ENCODE results near the gene PDZD2.

DNA sequence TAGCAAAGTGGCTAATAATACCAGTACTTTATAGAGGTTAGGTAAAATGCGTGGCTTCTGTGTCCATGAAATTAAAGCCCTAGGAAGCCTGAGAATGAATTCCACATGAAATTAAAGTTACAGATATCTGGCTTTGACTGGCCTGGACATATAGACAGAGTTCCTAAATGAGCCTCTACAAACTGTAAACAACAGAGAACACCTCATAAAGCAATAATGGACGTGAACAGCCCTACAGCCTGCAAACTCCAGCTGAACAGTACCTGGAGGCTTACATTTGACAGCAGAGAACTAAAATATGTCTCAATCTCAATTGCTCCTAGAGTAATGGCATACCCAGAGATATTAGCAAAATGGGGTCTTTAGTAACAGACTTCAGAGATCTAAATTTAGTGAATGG lies 506.4 kb downstream of the PDZD2 start:
- TF ChIP-seq EZH2 (IDR thresholded peaks at IDR 0.05; ENCODE audit: borderline replicate concordance) (no peak), EZH2phosphoT487 (IDR thresholded peaks at IDR 0.05; ENCODE audit: low read depth, severe bottlenecking, unreplicated experiment) (no peak)
- TF ChIP-seq, protein P1, sequence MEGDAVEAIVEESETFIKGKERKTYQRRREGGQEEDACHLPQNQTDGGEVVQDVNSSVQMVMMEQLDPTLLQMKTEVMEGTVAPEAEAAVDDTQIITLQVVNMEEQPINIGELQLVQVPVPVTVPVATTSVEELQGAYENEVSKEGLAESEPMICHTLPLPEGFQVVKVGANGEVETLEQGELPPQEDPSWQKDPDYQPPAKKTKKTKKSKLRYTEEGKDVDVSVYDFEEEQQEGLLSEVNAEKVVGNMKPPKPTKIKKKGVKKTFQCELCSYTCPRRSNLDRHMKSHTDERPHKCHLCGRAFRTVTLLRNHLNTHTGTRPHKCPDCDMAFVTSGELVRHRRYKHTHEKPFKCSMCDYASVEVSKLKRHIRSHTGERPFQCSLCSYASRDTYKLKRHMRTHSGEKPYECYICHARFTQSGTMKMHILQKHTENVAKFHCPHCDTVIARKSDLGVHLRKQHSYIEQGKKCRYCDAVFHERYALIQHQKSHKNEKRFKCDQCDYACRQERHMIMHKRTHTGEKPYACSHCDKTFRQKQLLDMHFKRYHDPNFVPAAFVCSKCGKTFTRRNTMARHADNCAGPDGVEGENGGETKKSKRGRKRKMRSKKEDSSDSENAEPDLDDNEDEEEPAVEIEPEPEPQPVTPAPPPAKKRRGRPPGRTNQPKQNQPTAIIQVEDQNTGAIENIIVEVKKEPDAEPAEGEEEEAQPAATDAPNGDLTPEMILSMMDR (IDR thresholded peaks at IDR 0.05; ENCODE audit: poor library complexity) = no peak

All from hepatocyte (in vitro differentiated cells).